Measurements from ENCODE around the gene CDH8. TPM values are rescaled to one million over a fixed set of nuclear protein-coding genes. Genes with fewer than 3 reads are reported as not detected.

The CDH8 gene
- total RNA-seq, 2 experiments from 2014 or later: not detected

- Histone ChIP-seq H3K4me2 (ENCODE audit: low read length) (no peak overlapping the region), H3K4me3 (ENCODE audit: low read depth, low read length, poor library complexity, severe bottlenecking) (no peak overlapping the region), H3K9me2 (ENCODE audit: insufficient read depth, low read length) (no peaks in the 10 kb centered on the region), H3K36me3 (ENCODE audit: insufficient read depth, low read length) (no peaks in the 10 kb centered on the region), H4K20me1 (ENCODE audit: insufficient read depth, low read length) (no peaks in the 10 kb centered on the region), H3K9me3 (ENCODE audit: low read length) (no peaks in the 10 kb centered on the region), H3K4me1 (ENCODE audit: insufficient read depth, low read length, poor library complexity, severe bottlenecking) (no peaks in the 10 kb centered on the region), H3K27ac (ENCODE audit: low read depth, low read length, poor library complexity, severe bottlenecking) (no peak overlapping the region), H3K79me2 (ENCODE audit: insufficient read depth, low read depth, low read length) (no peaks in the 10 kb centered on the region), H2AFZ (ENCODE audit: low read length) (no peak overlapping the region)
- POLR2A ChIA-PET: no interaction called here
- TF ChIP-seq CTCF (conservative IDR thresholded peaks at IDR 0.05; ENCODE audit: low read length): no peak
- no peak for TF ChIP-seq EZH2phosphoT487 (IDR thresholded peaks at IDR 0.05; ENCODE audit: borderline replicate concordance, low read depth, low read length)
- CTCF ChIA-PET (ENCODE audit: unreplicated experiment): no interaction called here
- BruUV-seq (replicated peaks): no TSS peak
- no peak for DNase-seq (ENCODE audit: low spot score)
- intact Hi-C loops (cut with micrococcal nuclease; ENCODE audit: unreplicated experiment): loop anchor here (1.0 kb wide), 1 partner anchor 11 kb away; no protein-coding TSS in a partner anchor
Measured at GRCh38 chr16:61654962-61655361, 381.3 kb downstream of the CDH8 start.

GRCh38 chr16:61653544-61653943, 382.7 kb downstream of the CDH8 start:
- H3K27ac ChIP-seq (ENCODE audit: low read depth, low read length, poor library complexity, severe bottlenecking): no peak overlapping the region
- H3K36me3 ChIP-seq (ENCODE audit: insufficient read depth, low read length): no peaks in the 10 kb centered on the region
- no peak overlapping the region for H3K4me3 ChIP-seq (ENCODE audit: low read depth, low read length, poor library complexity, severe bottlenecking)
- no peaks in the 10 kb centered on the region for H3K9me2 ChIP-seq (ENCODE audit: insufficient read depth, low read length)
- no peak overlapping the region for H2AFZ ChIP-seq (ENCODE audit: low read length)
- intact Hi-C loops (cut with micrococcal nuclease; ENCODE audit: unreplicated experiment): no loop called here
- H3K9me3 ChIP-seq (ENCODE audit: low read length): no peaks in the 10 kb centered on the region
- ChIA-PET CTCF (ENCODE audit: unreplicated experiment) (no interaction called here), POLR2A (no interaction called here)
- H3K4me2 ChIP-seq (ENCODE audit: low read length): no peak overlapping the region
- H3K4me1 ChIP-seq (ENCODE audit: insufficient read depth, low read length, poor library complexity, severe bottlenecking): no peaks in the 10 kb centered on the region
- H3K79me2 ChIP-seq (ENCODE audit: insufficient read depth, low read depth, low read length): no peaks in the 10 kb centered on the region
- TF ChIP-seq CTCF (conservative IDR thresholded peaks at IDR 0.05; ENCODE audit: low read length): no peak
- TF ChIP-seq EZH2phosphoT487 (IDR thresholded peaks at IDR 0.05; ENCODE audit: borderline replicate concordance, low read depth, low read length): no peak
- BruUV-seq (replicated peaks): no TSS peak
- no peaks in the 10 kb centered on the region for H4K20me1 ChIP-seq (ENCODE audit: insufficient read depth, low read length)
- no peak for DNase-seq (ENCODE audit: low spot score)

GRCh38 chr16:61645561-61645960, 390.7 kb downstream of the CDH8 start:
- intact Hi-C loops (cut with micrococcal nuclease; ENCODE audit: unreplicated experiment): no loop called here
- DNase-seq (ENCODE audit: low spot score): no peak

More at GRCh38 chr16:61645561-61645960, 390.7 kb downstream of the CDH8 start:
- Histone ChIP-seq H3K4me3 (ENCODE audit: low read depth, low read length, poor library complexity, severe bottlenecking) (no peak overlapping the region), H3K4me2 (ENCODE audit: low read length) (no peak overlapping the region), H3K4me1 (ENCODE audit: insufficient read depth, low read length, poor library complexity, severe bottlenecking) (no peaks in the 10 kb centered on the region), H2AFZ (ENCODE audit: low read length) (no peak overlapping the region), H4K20me1 (ENCODE audit: insufficient read depth, low read length) (no peaks in the 10 kb centered on the region), H3K27ac (ENCODE audit: low read depth, low read length, poor library complexity, severe bottlenecking) (no peak overlapping the region), H3K79me2 (ENCODE audit: insufficient read depth, low read depth, low read length) (no peaks in the 10 kb centered on the region), H3K9me2 (ENCODE audit: insufficient read depth, low read length) (no peaks in the 10 kb centered on the region), H3K9me3 (ENCODE audit: low read length) (no peaks in the 10 kb centered on the region), H3K36me3 (ENCODE audit: insufficient read depth, low read length) (no peaks in the 10 kb centered on the region)
- ChIA-PET CTCF (ENCODE audit: unreplicated experiment) (no interaction called here), POLR2A (no interaction called here)
- no TSS peak for BruUV-seq (replicated peaks)
- TF ChIP-seq EZH2phosphoT487 (IDR thresholded peaks at IDR 0.05; ENCODE audit: borderline replicate concordance, low read depth, low read length) (no peak), CTCF (conservative IDR thresholded peaks at IDR 0.05; ENCODE audit: low read length) (no peak)
